H54 (cell line): ENCODE data around the gene MLLT10.
"Not testable (repeated sequence)": the region's sequence is repeated elsewhere in the genome, so short reads cannot be mapped to it uniquely, and the experiment has no call there.

Experiments
- DNase-seq: peaks from one replicate; pipeline ENCODE4 v3.0.0; 2011; ENCODE audit warnings: low spot score, mixed read lengths; ENCODE audit not compliant: insufficient read length
- FAIRE-seq: peaks from 3 replicates; lab custom pipeline; 2011; peaks lifted over from hg19 to GRCh38; lab: Jason Lieb, UNC
- POLR2A ChIP-seq: IDR thresholded peaks from 2 replicates; pipeline ENCODE4 v1.6.1; 2011; ENCODE audit warnings: low read depth, mild to moderate bottlenecking, low read length

The MLLT10 gene

DNA sequence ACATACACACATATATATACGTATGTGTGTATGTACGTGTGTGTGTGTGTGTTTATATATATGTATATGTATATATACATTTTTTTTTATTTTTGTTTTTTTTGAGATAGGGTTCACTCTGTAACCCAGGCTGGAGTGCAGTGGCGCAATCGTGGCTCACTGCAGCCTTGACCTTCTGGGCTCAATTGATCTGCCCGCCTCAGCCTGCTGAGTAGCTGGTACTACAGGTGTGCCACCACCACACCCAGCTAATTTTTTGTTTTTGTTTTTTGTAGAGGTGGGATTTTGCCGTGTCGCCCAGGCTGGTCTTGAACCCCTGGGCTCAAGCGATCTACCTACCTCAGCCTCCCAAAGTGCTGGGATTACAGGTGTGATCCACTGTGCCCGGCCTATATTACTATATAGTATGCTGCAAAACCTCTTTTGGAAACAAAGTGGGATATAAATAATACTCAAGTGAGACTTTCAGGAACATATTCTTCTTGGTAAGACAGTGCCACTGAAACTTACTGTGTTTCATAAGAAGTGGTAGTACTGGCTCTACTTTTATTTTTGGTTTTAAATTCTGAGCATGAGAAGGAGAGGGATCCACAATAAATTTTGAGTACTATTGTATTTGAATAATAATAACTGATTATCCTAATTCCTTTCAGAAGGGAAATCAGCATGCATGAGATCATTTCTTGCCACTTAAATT lies 51.0 kb downstream of the MLLT10 start:
- TF ChIP-seq POLR2A: no peak
- FAIRE-seq (no peak), DNase-seq (no peak)

- no peak for TF ChIP-seq POLR2A
- DNase-seq (no peak), FAIRE-seq (no peak)
These were observed 53.4 kb downstream of the MLLT10 start for GRCh38 chr10:21587391-21587790.

GRCh38 chr10:21588159-21588558 lies 54.1 kb downstream of the MLLT10 start:
- not testable (repeated sequence) for DNase-seq, FAIRE-seq

- no peak for TF ChIP-seq POLR2A
- FAIRE-seq: peak; percentile 15
- DNase-seq: no peak
These were observed 60.0 kb downstream of the MLLT10 start for GRCh38 chr10:21593986-21594385.

- FAIRE-seq (no peak), DNase-seq (no peak)
- no peak for TF ChIP-seq POLR2A
These were observed 65.5 kb downstream of the MLLT10 start for GRCh38 chr10:21599582-21599981.

- DNase-seq: no peak
- no peak for TF ChIP-seq POLR2A
- FAIRE-seq: no peak
These were observed 66.9 kb downstream of the MLLT10 start for GRCh38 chr10:21600804-21601433.

GRCh38 chr10:21602313-21602712 lies 68.3 kb downstream of the MLLT10 start:
- FAIRE-seq (no peak), DNase-seq (no peak)
- TF ChIP-seq POLR2A: no peak

- no peak for DNase-seq
- no peak for TF ChIP-seq POLR2A
- FAIRE-seq: no peak
These were observed 69.7 kb downstream of the MLLT10 start for GRCh38 chr10:21603721-21604120.

- no peak for TF ChIP-seq POLR2A
- no peak for DNase-seq
- FAIRE-seq: no peak
These were observed 70.6 kb downstream of the MLLT10 start for GRCh38 chr10:21604651-21605050.

DNA sequence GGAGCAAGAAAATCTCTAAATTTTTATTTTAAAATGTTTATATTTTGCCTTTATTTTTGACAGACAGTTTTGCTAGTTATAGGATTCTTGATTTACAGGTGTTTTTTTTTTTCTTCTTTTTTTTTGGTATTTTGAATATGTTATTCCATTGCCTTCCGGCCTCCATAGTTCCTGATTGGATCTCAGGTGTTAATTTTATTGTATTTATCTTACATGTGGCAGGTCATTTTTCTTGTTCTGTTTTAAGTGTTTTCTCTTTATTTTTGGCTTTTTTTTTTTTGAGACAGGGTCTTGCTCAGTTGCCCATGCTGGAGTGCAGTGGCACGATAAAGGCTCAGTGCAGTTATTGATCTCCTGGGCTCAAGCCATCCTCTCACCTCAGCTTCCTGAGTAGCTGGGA lies 73.9 kb downstream of the MLLT10 start:
- no peak for DNase-seq
- no peak for TF ChIP-seq POLR2A
- FAIRE-seq: no peak

GRCh38 chr10:21614000-21614399 lies 80.0 kb downstream of the MLLT10 start:
- FAIRE-seq: no peak
- no peak for DNase-seq
- TF ChIP-seq POLR2A: no peak

GRCh38 chr10:21617267-21617666 lies 83.2 kb downstream of the MLLT10 start:
- FAIRE-seq: no peak
- no peak for TF ChIP-seq POLR2A
- no peak for DNase-seq

DNA sequence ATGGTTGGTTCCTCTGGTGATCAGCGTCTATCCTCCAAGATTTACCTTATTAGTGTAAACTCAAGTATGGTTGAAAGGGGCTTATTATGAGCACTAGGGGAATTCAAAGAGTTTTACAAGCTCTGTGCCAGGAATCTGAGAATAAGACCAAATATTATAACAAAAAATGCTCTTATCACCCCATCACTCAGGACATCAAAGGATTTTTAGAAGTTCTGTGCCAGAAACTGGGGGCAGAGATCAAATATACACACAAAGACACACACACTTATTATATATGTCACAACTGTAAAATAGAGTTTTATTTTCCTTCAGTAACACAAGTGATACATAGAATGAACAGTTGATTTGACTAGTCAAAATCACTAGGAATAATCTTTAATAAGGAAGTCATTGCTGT lies 89.3 kb downstream of the MLLT10 start:
- DNase-seq (no peak), FAIRE-seq (no peak)
- TF ChIP-seq POLR2A: no peak

DNA sequence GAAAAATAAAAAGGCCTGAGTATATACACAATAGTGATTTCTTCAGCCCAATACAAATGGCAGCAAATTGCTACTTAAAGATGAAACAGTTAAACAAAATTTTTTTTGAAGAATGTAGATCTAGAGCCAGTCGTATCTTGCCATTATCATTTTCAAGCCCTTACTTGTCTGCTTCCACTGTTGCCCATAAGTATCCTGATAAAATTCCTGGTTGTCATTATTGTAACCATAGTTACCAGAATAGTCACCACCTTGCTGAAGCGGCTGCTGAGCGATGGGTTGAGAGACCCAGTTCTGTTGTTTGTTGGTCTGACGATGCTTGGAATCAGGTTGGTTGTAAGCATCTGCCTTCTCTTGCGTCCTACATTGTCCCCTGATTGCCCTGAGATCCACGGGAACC lies 90.4 kb downstream of the MLLT10 start:
- DNase-seq, FAIRE-seq: not testable (repeated sequence)

DNA sequence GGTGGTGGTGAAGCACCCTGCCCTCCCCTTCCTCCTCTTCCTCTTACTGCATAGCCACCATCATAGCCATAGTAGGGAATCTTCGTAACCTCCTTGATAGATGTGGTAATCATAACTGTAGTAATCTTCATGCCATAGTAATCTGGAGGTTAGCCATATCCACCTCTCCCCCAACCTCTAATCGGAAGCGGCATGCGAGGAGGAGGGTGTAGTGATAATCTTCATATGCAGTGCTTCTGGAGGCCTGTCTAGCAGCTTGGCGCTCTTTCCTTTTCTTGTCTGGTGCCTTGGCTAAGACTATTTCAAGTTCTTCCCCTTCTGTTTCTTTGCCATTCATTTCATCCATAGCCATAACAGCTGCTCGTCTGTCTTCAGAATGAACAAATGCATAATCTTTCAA lies 90.9 kb downstream of the MLLT10 start:
- FAIRE-seq (peak; percentile 6), DNase-seq (no peak)
- no peak for TF ChIP-seq POLR2A

DNA sequence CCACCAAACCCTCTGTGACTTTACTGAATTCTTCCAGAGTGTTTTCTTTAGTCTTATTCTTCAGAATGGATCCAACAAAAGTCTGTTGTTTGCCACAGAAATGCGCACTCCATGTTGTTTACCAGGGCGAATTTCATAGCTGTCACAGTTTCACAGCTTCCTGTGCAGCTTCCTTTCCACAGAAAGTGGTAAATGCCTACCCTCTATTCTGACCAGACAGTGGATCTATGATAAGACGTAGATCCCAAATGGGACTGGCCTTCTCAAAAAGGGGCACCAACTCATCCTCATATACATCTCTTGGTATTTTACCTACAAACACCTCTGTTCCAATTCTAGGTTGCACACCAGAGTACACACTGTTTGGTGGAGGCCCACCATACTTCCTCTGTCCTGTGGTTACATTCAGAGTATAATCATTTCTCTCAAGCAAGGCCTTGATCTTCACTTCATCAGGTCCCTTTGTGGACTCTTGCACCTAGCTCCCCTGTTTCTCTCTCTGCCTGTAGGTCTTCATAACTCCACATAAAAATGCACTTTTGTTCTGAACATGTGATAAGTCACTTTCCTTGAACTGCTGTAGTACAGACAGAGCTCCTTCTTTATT lies 91.7 kb downstream of the MLLT10 start:
- FAIRE-seq (no peak), DNase-seq (no peak)
- no peak for TF ChIP-seq POLR2A
